ENCODE data around the gene PLCB1.
A peak's percentile ranks its signal among the peaks of the same experiment; 100 is the strongest.

The PLCB1 gene

GRCh38 chr20:8303651-8304050 is 171.6 kb downstream of the PLCB1 start:
- DNase-seq (ENCODE audit: low spot score), result no peak

- DNase-seq (ENCODE audit: low spot score), result no peak
Observed at GRCh38 chr20:8304124-8304816, 172.2 kb downstream of the PLCB1 start.

DNA sequence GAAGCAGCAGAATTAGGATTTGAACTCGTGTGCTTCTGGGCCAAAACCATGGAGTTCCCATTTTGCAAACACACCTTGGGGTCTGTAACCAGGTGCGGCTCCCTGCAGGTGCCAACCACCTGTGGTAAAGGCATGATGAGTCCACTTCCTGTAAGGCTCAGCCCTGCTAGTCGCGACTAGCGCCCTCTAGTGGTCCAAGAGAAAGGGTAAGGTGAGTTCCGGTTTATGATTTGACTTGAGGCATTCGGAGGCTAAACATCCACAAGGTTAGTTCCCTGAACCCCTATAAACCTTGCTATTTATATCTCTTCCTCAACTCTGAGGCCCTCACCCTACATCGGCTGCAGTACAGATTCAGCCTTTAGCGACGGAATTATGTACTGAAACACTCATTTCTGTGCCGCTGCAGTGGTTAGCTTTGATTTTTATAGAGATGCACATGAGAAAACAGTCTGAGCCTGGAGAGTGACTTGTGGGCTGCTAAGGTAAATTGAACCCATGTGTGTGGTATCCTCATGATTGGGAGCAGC is 173.4 kb downstream of the PLCB1 start:
- no peak for DNase-seq (ENCODE audit: low spot score)

DNA sequence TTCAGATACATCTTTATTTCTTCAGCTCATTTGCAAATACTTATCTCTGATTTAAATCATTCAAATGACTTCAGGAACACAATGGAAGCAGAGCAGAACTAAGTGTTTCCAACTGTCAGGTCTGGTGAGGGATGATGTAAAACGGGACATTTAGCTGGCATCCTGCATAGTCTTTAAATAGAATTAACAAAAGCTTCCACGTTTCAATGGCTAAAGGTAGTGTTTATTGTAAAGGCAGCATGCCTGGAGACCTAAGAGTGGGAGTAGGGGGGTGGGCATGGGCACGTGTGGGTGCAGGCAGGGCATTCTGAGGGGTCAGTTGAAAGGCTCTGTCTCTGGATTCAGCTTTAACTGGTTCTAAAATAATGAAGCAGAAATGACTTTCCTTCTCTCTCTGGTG is 174.9 kb downstream of the PLCB1 start:
- DNase-seq (ENCODE audit: low spot score), result no peak

GRCh38 chr20:8309634-8310033 is 177.6 kb downstream of the PLCB1 start:
- peak; percentile 74 for DNase-seq (ENCODE audit: low spot score)

GRCh38 chr20:8310618-8311017 is 178.6 kb downstream of the PLCB1 start:
- DNase-seq (ENCODE audit: low spot score), result no peak

DNA sequence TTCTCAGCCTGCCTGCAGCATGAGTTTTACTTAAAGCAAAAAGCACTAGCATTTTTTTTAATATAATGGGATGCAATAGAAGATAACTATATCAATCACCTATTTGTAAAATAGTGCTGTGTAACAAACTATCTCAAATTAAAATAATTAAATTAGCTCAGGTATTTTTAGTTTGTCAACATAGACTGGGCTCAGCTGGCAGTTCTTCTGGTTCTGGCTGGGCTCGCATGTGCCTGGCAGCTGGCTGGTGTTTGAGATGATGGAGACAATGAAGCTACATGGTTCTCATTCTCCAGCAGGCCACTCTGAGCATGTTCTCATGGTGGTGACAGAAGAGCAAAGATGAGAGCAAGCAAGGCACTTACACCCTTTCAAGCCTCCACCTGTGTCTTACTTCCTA is 181.0 kb downstream of the PLCB1 start:
- DNase-seq (ENCODE audit: low spot score), result no peak

GRCh38 chr20:8315639-8316573 is 183.8 kb downstream of the PLCB1 start:
- no peak for DNase-seq (ENCODE audit: low spot score)

DNA sequence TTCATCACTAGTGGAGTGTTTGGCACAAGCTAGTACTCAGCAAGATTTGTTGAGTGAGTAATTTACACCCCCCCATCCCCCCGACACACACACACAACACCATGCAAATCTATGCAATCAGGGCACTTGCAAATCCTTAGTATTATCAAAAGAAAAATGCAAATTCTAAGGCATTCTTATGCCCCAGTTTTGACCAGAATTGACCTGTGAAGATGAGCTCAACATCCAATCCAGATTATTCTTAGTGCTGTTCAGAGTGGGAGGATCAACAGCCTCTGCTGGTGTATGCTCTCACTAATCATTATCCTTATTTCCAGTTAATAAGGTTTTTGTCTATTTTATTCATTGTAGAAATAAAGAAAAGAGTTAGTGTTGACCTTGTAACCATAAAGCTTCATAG is 185.4 kb downstream of the PLCB1 start:
- no peak for DNase-seq (ENCODE audit: low spot score)

DNA sequence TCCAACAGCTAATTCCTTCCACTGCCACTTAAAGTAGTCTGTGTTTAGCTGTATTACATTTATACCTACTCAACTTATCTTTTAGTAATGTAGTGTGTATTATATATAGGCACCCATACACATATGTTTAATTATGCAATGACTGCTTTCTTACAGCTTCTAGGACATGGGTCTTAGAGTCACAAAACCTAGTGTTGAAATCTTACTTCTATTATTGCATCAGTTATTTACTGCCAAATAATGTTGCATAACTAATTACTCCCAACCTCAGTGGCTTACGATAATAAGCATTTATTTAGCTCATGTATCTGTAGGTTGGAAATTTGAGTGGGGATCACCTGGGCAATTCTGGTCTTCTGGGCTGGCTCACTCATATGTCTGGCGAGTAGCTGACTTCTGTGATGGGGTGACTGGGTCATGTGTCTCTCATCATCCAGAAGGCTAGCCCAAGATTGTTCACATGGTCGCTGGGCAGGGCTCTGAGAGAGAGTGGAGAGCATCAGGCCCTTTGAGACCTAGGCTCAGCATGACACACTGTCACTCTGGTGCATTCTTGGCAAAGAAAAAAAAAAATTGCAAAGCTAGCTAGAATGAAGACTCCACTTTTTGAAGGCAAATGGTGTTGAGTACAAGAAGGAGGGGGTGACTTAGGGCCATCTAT is 187.0 kb downstream of the PLCB1 start:
- DNase-seq (ENCODE audit: low spot score), result no peak

DNA sequence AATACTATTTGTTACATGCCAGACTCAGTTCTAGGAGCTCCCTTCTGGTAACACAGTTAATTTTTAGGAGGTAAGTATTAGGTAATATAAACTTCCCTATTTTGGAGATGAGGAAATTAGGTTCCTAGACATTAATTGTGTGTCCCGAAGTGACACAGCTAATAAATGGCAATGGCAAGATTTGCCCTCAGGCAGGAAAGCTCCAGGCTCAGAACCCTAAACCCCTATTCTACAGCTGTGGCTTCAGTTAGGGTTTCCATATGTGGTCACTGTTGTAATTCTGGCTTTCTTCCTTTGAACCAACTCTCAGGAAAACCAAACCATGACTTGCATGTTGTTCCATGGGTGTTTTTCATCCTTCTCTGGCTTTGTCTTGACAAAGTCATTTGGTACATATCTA is 188.2 kb downstream of the PLCB1 start:
- no peak for DNase-seq (ENCODE audit: low spot score)

- no peak for DNase-seq (ENCODE audit: low spot score)
Observed at GRCh38 chr20:8321001-8321400, 188.9 kb downstream of the PLCB1 start.

DNA sequence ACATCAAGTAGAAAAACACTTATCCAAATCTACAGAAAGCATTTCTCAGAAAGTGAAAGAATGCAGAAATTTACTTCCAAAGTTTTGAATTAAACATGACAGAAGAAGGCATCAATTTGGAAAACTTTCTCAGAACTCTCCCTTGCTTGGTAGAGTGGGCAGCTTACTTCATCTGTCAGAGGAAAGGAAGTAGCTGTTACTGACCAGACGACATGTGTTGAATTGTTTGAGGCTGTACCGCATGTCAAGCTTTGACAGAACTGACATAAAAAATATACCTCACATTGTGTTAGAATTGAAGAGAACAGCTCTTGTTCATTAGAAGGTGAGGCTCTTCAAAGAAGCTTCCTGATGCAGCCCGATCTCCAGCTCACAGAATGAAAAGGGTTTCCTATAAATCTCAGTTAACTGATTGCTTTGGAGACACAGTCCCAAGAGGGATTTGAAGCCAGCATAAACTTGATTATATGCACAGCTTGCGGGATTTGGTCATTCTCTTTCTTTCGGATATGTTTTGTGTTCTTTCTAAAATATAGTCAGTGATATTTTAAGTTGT is 190.7 kb downstream of the PLCB1 start:
- no peak for DNase-seq (ENCODE audit: low spot score)

DNA sequence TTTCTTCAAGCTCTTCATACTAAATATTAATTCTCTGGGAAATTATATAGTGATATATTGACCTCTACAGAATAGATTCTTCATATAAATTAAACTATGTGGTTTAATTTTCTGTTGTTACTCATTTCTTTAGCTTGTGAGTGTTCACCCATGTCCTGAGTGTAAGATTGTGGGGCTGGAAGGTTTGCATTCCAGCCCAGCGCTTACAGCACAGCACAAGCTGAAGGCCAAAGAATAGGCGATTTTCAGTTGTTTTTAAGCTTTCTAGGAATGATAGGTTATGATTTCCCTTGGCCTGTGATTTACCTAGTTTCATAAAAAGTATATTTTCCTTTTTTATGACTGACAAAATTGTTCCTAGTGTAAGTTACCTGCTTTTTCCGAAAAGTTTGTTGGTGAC is 194.1 kb downstream of the PLCB1 start:
- no peak for DNase-seq (ENCODE audit: low spot score)

GRCh38 chr20:8326899-8327298 is 194.8 kb downstream of the PLCB1 start:
- no peak for DNase-seq (ENCODE audit: low spot score)

DNA sequence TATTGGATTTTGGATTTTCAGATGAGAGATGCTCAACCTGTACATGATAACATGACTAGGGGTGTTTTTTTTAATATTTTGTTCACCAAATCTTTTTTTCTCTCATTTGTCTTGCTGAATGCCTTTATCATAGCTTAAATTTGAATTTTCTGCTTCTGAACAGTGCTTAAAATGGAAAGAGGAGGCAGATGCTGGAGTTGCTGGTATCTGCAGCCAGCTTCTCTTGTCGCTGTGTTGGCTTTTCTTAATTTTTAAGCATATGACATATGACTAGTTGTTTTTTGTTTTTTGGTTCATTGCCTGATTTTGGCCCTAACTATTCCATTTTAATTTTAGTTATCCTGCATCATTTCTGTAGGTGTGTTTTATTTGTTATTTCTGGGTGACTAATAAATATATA is 196.1 kb downstream of the PLCB1 start:
- DNase-seq (ENCODE audit: low spot score), result no peak

- DNase-seq (ENCODE audit: low spot score), result no peak
Observed at GRCh38 chr20:8330319-8330784, 198.3 kb downstream of the PLCB1 start.

DNA sequence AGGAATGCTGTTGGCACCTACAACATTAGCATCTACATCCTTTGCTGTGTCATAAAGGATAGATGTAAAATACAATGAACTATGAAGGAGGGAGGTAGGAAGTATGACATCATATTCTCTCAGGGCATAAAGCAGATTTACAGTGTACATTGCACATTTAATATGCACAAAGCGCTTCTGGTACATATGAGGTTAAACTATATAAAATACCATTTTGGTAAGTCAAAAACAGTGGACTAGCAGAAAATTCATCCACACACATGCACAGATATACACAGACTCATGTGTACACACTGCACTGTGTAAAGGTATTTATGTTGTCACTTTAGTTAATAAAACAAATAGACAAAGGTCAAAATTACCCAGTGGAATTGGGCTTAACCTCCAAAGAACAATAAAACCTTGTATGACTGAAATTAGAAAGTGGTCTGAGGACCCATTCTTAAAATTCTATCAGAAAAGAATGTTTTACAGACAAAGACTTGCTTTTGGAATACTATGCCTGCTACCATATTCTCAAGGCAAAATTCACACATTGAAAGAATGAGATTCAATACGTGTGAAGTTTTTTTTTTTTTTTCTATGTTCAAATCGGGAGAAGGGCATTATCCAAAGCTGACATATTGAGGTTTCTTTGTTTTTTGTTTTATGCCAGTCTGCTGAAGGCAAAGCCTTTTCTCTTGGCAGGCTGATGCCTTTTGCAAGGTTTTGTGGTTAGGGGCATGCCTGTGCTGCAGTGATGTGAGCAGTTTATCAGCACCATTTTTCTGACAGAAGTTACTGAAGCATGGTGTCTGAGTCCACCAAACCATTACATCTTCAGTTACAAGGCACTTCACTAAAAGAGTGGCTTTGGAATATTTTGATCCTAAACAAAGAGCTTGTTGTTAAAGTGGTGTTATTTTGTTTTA is 199.0 kb downstream of the PLCB1 start:
- DNase-seq (ENCODE audit: low spot score), result no peak

DNA sequence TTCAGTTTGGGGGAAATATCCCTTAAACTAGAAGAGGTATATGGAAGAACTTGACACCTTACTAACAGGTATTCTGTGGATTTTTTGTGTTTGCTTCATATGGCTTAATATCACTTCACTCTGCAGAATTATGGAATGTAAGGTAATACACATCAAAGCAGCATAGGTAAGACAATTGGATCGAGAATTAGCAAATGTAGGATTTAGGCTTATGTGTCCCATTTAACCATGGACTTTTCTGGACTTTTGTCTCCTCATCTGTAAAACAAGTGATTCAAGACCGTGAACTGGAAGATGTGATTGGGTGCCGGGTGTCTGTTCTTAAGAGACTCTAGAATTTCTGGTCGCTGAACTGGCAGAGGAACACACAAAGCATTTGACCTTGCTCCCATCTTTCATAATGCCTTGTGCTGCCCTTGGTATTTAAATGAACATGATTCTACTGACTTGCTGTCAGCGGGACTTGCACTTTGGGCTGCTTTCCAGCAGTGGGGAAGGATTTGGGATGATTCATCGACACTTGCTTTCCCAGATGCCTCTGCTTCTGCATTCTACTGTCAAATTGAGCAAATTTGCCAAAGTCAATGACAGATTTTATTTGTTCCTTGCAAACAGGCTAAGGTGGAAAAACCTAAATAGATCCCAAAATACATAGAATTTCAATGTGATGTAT is 199.8 kb downstream of the PLCB1 start:
- DNase-seq (ENCODE audit: low spot score), result peak; percentile 62

- no peak for DNase-seq (ENCODE audit: low spot score)
Observed at GRCh38 chr20:8334641-8335040, 202.6 kb downstream of the PLCB1 start.
